ENCODE results near the gene SEMA4D. TPM values are rescaled to one million over a fixed set of nuclear protein-coding genes. Genes with fewer than 3 reads are reported as not detected.

The SEMA4D gene
- total and polyA plus RNA-seq, 7 donors: 1.4 to 35.1 (median 4.6) TPM

- H3K27me3 ChIP-seq: no peaks in the 10 kb centered on the region
- H3K4me3 ChIP-seq: no peak overlapping the region
- no peak overlapping the region for H3K27ac ChIP-seq
- WGBS, 2 donors: 80 to 83% methylated on average over 4 of the region's 4 CpGs
- intact Hi-C loops (cut with DNase I): no loop called here
- TF ChIP-seq, protein P1, sequence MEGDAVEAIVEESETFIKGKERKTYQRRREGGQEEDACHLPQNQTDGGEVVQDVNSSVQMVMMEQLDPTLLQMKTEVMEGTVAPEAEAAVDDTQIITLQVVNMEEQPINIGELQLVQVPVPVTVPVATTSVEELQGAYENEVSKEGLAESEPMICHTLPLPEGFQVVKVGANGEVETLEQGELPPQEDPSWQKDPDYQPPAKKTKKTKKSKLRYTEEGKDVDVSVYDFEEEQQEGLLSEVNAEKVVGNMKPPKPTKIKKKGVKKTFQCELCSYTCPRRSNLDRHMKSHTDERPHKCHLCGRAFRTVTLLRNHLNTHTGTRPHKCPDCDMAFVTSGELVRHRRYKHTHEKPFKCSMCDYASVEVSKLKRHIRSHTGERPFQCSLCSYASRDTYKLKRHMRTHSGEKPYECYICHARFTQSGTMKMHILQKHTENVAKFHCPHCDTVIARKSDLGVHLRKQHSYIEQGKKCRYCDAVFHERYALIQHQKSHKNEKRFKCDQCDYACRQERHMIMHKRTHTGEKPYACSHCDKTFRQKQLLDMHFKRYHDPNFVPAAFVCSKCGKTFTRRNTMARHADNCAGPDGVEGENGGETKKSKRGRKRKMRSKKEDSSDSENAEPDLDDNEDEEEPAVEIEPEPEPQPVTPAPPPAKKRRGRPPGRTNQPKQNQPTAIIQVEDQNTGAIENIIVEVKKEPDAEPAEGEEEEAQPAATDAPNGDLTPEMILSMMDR (IDR thresholded peaks at IDR 0.05): no peak
- no peak for TF ChIP-seq POLR2AphosphoS5 (IDR thresholded peaks at IDR 0.05)
- TF ChIP-seq POLR2A (IDR thresholded peaks at IDR 0.05): no peak
- H3K36me3 ChIP-seq: no peaks in the 10 kb centered on the region
- no peaks in the 10 kb centered on the region for H3K9me3 ChIP-seq
- no peak for DNase-seq
- no peaks in the 10 kb centered on the region for H3K4me1 ChIP-seq
These were observed 39.3 kb upstream of the SEMA4D start for GRCh38 chr9:89537166-89537565.

DNA sequence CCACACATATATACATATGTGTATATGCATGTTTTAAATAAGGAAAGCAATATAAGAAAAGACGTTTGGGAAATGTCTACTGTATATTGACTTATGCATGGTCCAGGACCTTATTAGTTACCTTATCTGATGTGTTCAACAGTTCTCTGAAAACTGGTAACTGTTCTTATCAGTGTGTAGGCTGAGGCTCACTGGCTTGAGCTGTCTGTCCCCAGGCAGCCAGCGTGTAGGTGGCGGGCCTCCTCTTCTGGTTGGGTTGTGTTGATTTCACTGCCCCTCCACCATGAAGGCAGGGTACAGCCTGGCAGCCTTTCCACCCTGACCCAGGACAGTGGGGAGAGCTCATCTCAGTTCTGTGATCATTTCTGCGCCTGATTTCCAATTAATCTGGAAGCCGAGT, 38.7 kb upstream of the SEMA4D start:
- Histone ChIP-seq H3K4me1 (no peaks in the 10 kb centered on the region), H3K9me3 (no peaks in the 10 kb centered on the region), H3K27me3 (no peaks in the 10 kb centered on the region), H3K4me3 (no peak overlapping the region), H3K36me3 (no peaks in the 10 kb centered on the region), H3K27ac (no peak overlapping the region)
- WGBS, 2 donors: 73 to 83% methylated on average over 5 of the region's 5 CpGs
- DNase-seq: no peak
- intact Hi-C loops (cut with DNase I): no loop called here
- TF ChIP-seq, protein P1 (IDR thresholded peaks at IDR 0.05): no peak
- TF ChIP-seq POLR2A (IDR thresholded peaks at IDR 0.05): no peak

GRCh38 chr9:89536145-89536574, 38.2 kb upstream of the SEMA4D start:
- no peaks in the 10 kb centered on the region for H3K9me3 ChIP-seq
- intact Hi-C loops (cut with DNase I): no loop called here
- H3K27ac ChIP-seq: no peak overlapping the region
- DNase-seq: no peak
- WGBS, 2 donors: 45 to 87% methylated on average over 5 of the region's 5 CpGs
- TF ChIP-seq POLR2AphosphoS5 (IDR thresholded peaks at IDR 0.05) (no peak), EP300 (IDR thresholded peaks at IDR 0.05) (no peak), POLR2A (IDR thresholded peaks at IDR 0.05) (no peak)
- TF ChIP-seq, protein P1 (IDR thresholded peaks at IDR 0.05): no peak
- no peak overlapping the region for H3K4me3 ChIP-seq
- no peaks in the 10 kb centered on the region for H3K36me3 ChIP-seq
- no peaks in the 10 kb centered on the region for H3K27me3 ChIP-seq
- H3K4me1 ChIP-seq: no peaks in the 10 kb centered on the region

DNA sequence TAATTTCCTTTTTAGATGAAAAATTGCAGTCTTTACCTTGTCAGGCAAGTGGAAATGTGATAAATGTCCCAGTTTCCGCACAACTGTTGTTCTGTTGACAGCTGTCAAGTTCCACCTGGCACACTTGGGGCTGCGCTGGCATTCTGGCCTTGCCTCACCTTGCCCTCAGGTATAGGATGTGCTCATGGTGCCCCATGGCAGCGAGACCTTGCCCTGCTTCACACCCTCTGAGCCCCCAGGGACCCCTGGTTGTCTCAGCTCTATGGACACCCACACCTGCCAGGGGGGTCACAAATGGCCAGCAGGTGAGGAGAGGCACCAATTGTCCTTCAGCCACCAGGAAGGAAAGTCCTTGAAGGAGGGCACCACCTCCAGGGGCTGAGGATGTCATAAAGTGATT, 37.5 kb upstream of the SEMA4D start:
- WGBS, 2 donors: 82 to 95% methylated on average over 3 of the region's 3 CpGs
- Histone ChIP-seq H3K27me3 (no peaks in the 10 kb centered on the region), H3K9me3 (no peaks in the 10 kb centered on the region), H3K4me1 (no peaks in the 10 kb centered on the region), H3K4me3 (no peak overlapping the region), H3K27ac (no peak overlapping the region), H3K36me3 (no peaks in the 10 kb centered on the region)
- no peak for TF ChIP-seq POLR2A (IDR thresholded peaks at IDR 0.05)
- intact Hi-C loops (cut with DNase I): no loop called here
- no peak for DNase-seq

- Histone ChIP-seq H3K27ac (no peak overlapping the region), H3K36me3 (no peaks in the 10 kb centered on the region), H3K27me3 (no peaks in the 10 kb centered on the region), H3K9me3 (no peaks in the 10 kb centered on the region), H3K4me1 (no peaks in the 10 kb centered on the region), H3K4me3 (no peak overlapping the region)
- DNase-seq: no peak
- TF ChIP-seq POLR2AphosphoS5 (IDR thresholded peaks at IDR 0.05) (no peak), EP300 (IDR thresholded peaks at IDR 0.05) (no peak), POLR2A (IDR thresholded peaks at IDR 0.05) (no peak)
- TF ChIP-seq, protein P1 (IDR thresholded peaks at IDR 0.05): no peak
- intact Hi-C loops (cut with DNase I): no loop called here
- WGBS, 2 donors: 84 to 86% methylated on average over 13 of the region's 13 CpGs
These were observed 36.8 kb upstream of the SEMA4D start for GRCh38 chr9:89534515-89535287.
